Subcutaneous adipose tissue (tissue), 4 donors: ENCODE results near the gene MILR1. TPM values are rescaled to one million over a fixed set of nuclear protein-coding genes. Genes with fewer than 3 reads are reported as not detected.

Experiments used
- small RNA-seq: library from RNA; depleted of rRNA; stranded (forward); fragments of <200 nt; gene quantifications from one replicate; pipeline ENCODE3, GENCODE V24; 2016
- total RNA-seq, 4 donors: library from RNA; depleted of rRNA; stranded (reverse); fragments of >200 nt; gene quantifications; one replicate each; pipeline ENCODE4 v1.1.0, GENCODE V29; 2016
- TF ChIP-seq, protein P1 (sequence below): fragments of 450-650 bp; IDR thresholded peaks from one replicate; pipeline ENCODE4 v1.5.1; 2016; ENCODE audit warnings: low read depth, mild to moderate bottlenecking, control low read depth, antibody characterized with exemption, moderate library complexity

Gene MILR1
- total RNA-seq, 4 donors from 2014 or later, result 9.9 to 39.6 (median 14.6) TPM

GRCh38 chr17:64507413-64507782 lies 58.5 kb downstream of the MILR1 start:
- TF ChIP-seq, protein P1, sequence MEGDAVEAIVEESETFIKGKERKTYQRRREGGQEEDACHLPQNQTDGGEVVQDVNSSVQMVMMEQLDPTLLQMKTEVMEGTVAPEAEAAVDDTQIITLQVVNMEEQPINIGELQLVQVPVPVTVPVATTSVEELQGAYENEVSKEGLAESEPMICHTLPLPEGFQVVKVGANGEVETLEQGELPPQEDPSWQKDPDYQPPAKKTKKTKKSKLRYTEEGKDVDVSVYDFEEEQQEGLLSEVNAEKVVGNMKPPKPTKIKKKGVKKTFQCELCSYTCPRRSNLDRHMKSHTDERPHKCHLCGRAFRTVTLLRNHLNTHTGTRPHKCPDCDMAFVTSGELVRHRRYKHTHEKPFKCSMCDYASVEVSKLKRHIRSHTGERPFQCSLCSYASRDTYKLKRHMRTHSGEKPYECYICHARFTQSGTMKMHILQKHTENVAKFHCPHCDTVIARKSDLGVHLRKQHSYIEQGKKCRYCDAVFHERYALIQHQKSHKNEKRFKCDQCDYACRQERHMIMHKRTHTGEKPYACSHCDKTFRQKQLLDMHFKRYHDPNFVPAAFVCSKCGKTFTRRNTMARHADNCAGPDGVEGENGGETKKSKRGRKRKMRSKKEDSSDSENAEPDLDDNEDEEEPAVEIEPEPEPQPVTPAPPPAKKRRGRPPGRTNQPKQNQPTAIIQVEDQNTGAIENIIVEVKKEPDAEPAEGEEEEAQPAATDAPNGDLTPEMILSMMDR, result no peak

- TF ChIP-seq, protein P1, result no peak
Measured at GRCh38 chr17:64508683-64509082, 59.8 kb downstream of the MILR1 start.

- TF ChIP-seq, protein P1, result no peak
Measured at GRCh38 chr17:64509179-64509578, 60.3 kb downstream of the MILR1 start.

DNA sequence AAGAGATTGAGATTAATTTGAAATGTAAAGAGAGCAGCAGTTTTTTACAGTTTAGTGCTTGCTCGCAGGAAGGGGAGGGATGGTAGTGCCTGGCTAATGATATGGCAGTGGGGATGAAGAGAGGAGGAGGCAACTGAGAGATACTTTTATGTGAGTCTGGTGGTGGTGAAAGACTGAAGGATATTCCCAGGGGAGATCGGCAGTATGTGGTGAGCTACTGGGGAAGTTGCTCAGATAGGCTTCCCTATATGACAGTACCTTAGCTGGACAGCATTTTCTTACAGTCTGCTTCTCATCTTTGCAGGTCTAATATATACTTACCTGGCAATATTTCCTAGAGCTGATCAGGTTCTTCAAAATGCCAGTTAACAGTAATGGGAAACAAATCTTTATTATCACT lies 66.5 kb downstream of the MILR1 start:
- TF ChIP-seq, protein P1, result no peak

DNA sequence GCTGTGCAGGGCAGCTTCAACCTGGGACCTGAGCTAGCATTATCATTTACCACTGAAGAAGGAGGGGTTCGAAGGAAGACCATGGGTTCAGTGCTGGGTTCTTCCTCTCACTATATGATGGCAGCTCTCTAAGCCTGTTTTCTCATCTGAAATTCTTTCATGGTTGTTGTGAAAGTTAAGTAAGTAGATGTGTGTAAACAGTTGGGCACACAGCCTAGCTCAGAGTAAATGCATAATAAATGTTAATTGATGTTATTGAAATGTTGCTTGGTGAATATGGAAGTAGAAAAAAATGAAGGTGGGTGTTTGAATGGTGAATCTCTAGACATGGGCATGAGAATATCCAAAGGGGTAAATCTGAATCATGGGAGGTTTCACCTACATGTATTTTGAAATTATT lies 66.9 kb downstream of the MILR1 start:
- TF ChIP-seq, protein P1, result no peak

Small RNA genes lying within 50 kb of the gene (small RNA-seq; reads per million reads assigned to genes)
- gene ATP5MFP4 (not detected), gene MIR1273E (not detected)

Other genes starting within 250 kb of the MILR1 start
- 100 to 1,000 TPM in 2 of 4 donors, 10 to 100 TPM in 2; 75.3 to 119 (median 102) TPM for gene TEX2, start 185.9 kb upstream of the MILR1 start, total RNA-seq
- 100 to 1,000 TPM; 168 to 190 (median 174) TPM for gene PECAM1, start 58.3 kb upstream of the MILR1 start, total RNA-seq
- 1 to 10 TPM; 6.4 to 8.8 (median 7.5) TPM for gene POLG2, start 47.9 kb downstream of the MILR1 start, total RNA-seq
- gene DDX5, start 57.2 kb downstream of the MILR1 start, total RNA-seq, result 100 to 1,000 TPM; 471 to 699 (median 575) TPM
- 10 to 100 TPM; 41.6 to 71.4 (median 53.4) TPM for gene CEP95, start 57.9 kb downstream of the MILR1 start, total RNA-seq
- 10 to 100 TPM; 22.7 to 42.4 (median 27.6) TPM for gene SMURF2, start 213.2 kb downstream of the MILR1 start, total RNA-seq